Measurements from ENCODE around the gene TTN.

- no peak for TF ChIP-seq TAF1 (IDR thresholded peaks at IDR 0.05; ENCODE audit: borderline replicate concordance, low read depth, low read length)
- TF ChIP-seq CTCF (IDR thresholded peaks at IDR 0.05 in 2 of 3, conservative IDR thresholded peaks at IDR 0.05 in 1 of 3; ENCODE audit: control insufficient read depth in 2 of 3, extremely low read depth in 1 of 3, insufficient read depth in 1 of 3, low read depth in 3 of 3, low read length in 3 of 3): no peak
Measured at GRCh38 chr2:178512484-178512883, 294.7 kb downstream of the TTN start.

Measured in GM12878 (cell line).